NCI-H1105 treated with DMSO at 0.1 percent for 48 hours (cell line): Measurements from ENCODE around the gene PTPRT.
A peak's percentile ranks its signal among the peaks of the same experiment; 100 is the strongest.

ENCODE experiments used
- DNase-seq: peaks from one replicate; lab custom pipeline; 2025; lab: John Stamatoyannopoulos, UW

Gene PTPRT

DNA sequence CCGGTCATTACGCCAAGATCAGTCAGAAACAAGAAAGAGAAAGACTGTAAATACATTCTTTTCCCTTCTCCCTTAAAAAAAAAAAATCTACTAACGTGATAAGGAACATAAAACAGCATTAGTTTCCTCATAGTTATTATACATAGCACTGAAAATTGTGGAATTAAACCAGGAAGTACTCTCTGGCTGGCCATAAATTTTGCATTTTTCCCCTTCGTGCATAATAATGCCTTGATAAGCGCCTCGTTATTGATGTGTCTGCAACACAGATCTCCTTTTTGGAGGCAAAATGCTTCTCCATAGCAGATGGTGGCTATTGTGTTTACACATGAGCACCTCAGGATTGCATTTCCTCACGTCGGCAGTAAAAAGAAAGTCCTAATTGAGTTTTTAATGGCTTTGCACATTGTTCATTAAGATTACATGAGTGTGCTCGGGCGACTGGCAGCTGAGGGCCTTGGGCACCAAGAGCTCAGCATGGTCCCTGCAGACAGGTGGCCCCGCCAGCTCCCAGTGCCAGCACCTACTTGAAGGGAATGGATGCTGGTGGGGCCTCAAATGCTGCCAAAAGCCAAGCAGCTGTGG, 394.5 kb downstream of the PTPRT start:
- peak; percentile 99 for DNase-seq

DNA sequence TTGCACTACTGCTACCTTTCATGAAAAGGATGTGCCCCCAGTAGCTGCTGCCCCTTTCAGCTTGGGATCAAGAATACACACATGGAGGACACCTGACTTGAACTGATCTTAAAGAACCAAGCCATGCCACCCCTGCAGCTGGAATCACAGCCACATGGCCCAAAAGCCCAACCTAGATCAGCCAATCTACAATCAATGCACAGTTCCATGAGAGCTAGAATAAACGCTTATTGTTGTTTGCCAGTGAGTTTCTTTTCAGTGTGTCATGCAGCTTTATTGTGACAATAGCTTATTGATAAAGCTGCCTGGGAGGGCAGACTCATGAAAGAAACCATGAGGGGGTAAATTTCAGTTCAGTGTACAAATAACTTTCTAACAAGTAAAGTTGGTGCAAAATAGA, 397.7 kb downstream of the PTPRT start:
- no peak for DNase-seq

DNA sequence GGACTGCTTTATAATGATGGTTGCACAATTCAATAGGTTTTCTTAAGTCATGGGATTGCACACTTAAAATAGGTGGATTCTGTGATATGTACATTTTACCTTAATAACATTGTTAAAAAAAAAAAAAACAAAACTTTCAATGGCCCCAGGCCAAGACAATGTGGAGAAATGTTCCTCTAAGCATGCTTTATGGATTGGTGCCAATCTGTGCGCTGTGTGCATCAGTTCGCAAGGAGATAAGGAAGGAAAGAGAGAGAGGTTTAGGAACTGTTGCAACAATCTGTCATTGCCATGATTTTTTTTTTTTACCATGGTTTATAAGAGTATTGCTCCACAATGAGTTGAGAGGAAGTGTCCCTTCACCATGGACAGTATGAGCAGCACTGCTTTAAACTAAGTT, 399.6 kb downstream of the PTPRT start:
- no peak for DNase-seq

DNA sequence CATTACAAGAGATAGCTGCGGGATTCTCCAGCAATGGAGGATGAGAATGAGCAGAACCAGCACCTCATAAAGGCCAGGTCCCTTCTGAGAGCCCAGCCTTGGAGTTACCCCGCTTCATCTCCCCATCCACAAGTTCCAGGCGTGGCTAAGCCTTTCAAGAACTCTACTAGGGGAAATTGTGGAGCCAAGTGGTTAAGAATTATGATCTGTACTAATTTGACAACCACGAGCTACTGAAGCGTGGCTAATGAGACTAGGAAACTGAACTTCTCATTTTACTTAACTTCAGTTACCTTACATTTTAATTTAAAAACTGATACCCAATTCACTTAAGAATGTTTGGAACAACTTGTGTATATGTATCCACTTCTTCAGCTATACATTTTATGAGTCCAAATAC, 401.0 kb downstream of the PTPRT start:
- peak; percentile 11 for DNase-seq

DNA sequence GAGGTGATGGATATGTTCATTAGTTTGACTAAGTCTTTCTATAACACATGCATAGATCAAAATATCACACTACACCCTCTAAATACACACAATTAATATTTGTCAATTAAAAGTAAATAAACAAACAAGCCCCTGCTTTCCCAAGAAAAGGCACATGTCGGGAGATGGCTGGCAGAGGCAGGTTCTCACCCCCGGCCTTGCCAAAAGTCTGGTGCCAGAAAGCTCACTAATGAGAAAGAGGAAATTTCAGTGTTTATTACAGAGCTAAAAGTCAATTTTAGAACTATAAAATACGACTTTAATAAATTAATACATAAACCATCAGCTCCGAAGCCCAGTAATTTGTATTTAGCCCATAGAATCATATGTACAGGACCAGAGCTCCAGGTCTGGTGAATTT, 404.7 kb downstream of the PTPRT start:
- DNase-seq, result no peak

DNA sequence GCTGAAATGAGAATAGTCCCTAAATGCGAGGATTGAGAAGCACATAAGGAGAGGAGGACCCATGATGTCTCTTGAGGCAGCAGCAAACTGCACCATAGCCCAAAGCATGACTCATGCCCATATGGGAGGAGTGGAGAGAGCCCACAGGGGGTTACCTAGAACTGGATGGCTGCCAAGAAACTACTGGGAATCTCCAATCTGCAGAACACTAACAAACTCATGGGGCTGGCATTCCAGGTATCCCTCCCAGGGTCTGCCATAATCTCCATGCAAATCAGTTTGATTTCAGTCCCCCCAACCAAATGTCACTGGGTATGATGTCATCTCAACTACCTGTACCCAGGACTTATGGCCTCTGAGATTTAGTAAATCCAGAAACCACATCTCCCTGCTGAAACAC, 410.5 kb downstream of the PTPRT start:
- DNase-seq, result no peak

DNA sequence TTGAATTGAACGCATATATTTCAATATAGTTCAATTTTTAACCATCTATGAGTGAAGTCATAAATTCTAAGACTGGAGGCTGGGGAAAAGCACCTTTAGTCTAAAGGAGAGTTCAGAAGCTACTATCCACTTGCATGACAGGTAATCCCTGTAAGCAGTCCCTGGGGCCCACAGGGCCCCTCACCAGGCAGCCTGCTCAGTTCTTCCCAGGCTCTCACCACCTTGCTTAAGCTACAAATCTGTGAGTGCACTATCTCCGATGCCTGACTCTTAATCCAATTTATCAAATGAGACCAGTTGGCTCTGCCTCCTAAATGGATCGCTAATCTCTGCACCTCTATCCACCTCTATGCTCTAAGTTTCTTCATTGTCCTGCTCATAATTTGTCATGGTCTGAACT, 413.8 kb downstream of the PTPRT start:
- DNase-seq, result no peak

DNA sequence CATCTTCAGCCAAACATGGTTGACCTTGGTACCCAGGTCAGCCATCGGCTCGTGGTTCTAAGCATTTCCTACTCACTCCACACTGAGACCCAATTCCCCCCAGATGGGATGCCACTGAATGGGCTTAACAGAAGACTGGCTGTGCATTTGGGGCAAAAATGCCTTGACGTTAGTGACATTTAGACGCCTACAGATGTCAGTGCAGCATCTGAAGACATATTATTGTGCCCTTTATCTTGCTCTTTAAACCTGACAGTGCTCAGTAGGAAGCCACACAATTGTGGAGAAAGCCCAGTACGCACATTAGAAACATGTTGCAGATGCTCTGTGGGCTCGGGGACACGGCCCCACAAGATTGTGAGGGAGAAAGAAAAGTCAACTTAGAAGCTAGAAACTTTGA, 414.7 kb downstream of the PTPRT start:
- no peak for DNase-seq

DNA sequence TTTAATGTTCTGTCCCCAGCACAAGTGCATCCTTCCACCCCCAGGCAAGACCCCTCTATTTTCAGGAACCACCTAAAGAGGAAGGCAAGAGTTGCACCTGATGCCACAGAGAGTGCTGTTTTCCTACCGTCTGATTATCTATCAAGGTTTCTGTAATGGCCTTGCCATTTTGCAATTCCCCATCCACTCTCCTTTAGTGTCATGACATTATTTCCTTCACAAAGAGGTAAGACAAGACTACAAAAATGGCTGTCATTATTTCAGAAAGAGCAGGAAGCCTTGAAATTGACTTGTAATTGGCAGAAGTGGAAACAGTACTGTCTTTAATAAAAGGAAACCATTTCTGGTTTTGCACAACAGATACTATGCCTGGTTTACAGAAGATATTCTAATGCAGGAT, 426.7 kb downstream of the PTPRT start:
- DNase-seq, result no peak

DNA sequence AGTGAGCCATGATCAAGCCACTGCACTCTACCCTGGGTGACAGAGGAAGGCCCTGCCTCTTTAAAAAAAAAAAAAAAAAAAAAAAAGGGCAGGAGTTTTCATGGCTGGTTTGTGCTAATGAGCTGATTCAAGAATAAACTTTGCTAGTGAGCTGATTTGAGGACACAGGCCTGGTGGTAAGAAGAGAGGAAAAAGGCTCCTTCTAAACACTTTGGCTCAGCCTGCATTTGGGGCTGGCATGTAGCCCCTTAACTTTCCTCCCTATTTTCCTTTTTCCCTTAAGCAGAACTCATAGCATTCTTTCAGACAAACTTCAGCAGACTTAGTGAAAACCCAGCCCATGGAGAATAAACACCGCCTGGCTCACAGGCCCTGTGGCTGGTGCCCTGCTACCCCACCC, 432.7 kb downstream of the PTPRT start:
- DNase-seq, result no peak

DNA sequence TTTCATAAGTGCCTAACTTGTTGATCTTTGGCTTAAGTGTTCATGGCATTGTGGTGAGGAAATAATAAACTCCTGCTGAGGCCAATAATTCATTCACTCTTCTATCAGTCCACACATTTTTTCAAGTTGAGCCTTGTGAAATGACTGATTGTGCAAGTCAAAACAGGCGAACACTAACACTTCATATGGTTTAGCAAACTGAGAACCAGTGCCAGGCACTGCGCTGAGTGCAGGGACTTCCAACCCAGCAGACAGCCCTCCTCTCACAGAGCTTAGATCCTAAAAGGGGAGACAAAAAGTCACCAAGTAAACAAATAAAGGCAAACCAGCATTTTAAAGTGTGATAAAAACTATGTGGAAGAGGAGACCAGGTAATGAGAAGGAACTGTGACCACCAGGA, 435.0 kb downstream of the PTPRT start:
- DNase-seq, result no peak

DNA sequence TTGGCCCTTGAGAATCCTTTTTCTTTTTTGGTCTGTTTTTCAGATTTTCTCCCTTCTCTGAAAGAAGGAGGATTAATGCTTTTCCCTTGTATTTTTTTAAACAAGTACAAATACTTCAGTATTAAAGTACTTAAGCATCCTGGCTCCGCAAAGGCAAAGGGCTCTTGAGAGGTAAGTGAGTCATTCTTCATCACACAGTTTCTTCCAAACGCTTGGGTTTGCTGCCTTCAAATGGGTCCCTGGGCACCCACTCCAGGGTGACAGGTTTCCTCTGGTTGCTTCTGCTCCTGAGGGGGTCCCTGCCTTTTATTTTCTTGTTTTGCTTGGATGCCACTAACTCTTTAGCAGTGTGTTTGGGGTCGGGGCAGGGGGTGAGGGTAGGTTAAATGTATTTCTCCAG, 437.1 kb downstream of the PTPRT start:
- no peak for DNase-seq

DNA sequence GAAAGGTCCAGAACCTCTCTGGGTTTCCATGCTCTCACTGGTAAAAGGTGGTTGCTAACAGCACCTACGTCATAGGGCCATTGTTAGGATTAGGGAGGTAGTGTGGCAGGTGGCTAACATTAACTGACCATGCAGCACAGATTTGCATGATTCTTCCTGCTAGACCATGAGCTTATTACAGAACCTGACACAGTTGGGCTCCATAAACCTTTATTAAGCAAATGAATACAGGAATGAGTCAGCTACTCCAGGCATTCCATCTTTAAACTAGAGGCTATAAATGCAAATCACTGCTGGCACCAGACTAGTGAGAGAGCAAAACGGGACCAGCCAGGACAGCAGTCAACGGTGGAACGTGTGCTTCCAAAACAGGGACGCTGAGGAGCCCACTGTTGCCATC, 440.1 kb downstream of the PTPRT start:
- no peak for DNase-seq

DNA sequence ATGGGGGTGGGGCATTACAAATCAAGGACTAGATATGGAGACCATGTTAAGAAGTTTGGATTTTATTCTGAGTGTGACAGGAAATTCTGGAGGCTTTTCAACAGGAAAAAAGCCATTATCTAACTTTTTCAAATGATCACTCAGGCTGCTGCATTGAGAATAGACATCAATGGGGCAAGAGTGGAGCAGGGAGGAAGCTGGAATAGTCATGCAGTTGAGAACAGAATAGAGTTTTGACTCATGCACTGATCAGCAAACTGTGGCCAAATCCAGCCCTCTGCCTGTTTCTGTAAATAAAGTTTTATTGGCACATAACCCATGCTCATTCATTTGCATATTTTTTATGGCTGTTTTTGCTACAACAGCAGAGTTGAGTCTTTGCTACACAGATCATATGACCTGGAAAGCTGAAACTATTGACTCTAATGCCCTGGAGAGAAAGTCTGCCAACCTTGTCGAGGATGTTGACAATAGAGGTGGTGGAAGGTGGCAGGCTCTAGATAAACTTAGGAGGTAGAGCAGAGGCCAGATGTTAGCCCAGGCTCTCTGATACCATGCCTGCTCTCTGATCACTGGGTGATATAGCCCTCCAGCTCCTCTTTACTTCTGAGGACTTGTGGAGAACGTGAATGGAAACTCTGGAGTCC, 441.8 kb downstream of the PTPRT start:
- DNase-seq, result no peak

DNA sequence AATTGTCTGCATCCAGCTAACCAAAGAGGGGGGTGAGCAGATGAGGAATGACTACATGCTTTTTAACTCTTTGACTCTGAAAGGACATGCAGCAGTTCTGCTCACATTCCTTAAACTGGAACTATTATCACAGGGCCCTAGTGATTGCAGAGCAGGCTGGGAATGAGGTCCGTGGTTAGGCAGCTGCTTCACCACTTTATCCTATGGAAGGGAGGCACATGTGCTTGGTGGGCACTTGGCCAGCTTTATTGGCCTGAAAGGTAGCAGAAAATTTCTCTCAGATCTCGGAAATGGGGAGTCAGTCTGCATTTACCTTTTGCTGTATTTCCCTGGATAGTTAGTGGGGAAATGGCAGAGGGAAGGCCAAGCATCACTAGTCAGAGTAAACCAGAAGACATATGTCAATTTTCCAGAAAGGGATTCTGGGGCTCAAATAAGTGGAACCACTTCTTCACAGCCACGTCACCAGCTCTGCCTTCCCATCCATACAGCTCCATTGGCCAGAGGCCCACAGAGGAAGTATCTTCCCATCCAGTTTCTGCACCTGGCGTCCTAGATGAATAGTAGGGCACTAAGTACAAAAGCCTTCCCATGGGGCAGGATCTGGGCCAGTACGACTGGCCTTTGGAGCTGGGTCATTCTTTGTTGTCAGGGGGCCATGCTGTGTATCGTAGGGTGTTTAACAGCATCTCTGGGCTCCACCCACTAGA, 444.8 kb downstream of the PTPRT start:
- DNase-seq, result no peak

DNA sequence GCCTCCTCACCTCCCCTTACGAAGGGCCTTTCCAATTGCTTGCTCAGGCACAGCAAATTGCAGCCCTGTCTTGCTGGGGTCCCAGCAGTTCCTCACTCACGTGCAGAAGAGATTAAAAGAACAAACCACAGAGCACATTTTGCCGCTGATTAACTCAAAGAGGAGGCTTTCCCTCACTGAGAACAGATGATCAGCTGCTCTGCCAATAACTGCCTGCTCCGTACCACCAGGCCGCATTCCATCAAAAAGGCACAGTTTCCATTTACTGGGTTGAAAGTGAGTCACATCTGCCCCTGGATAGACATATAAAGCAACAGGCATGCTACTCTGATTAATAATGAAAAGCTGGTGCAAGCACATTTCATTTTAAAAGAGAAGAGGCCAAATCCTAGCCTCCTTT, 446.8 kb downstream of the PTPRT start:
- no peak for DNase-seq

DNA sequence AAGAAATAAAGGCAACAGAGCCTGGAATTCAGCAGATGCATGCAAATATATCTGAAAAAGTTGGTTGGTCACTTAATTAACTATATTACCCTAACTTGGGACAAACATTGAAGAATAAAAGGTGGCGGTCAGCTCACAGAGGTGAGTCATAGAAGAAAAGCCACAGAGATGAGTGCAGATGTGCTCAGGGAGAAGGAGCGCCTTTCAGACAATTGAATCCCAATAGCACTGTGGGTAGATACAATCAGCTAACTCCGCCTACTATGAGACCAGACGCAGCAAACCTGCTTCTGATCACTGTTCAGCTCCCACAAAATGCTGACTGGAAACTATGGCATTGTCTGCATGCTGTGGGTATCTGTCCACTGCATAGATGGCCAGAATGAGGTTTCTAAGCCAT, 447.8 kb downstream of the PTPRT start:
- no peak for DNase-seq

DNA sequence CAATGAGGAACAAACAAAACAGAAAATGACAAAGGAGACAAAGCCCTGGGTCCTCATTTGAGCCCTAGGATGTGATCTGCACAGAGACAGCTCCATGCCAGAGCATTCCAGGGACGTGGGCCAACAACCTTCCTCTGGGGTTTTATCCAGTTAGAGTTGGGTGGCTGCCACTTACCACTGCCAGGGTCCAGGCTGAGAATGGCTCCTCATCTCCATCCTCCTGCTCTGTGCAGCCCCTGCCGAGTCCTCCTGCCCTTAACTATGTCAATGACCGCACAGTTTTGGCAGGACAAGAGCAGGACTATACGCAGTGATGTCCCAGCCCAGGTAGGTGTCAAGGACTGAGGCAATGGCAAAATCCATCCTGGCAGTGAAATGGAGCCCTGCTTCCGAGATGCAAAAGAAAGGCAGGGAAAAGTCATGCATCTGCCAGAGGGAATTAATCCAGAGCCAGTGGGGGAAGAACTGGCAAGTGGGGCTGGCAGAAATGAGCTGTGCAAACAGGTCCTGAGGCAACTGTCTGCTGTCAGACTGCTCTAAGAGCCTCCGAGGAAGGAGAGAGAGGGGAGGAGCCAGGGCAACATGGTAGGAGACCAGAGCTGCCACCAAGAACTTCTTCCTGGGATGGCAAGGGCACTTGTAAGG, 449.4 kb downstream of the PTPRT start:
- no peak for DNase-seq

DNA sequence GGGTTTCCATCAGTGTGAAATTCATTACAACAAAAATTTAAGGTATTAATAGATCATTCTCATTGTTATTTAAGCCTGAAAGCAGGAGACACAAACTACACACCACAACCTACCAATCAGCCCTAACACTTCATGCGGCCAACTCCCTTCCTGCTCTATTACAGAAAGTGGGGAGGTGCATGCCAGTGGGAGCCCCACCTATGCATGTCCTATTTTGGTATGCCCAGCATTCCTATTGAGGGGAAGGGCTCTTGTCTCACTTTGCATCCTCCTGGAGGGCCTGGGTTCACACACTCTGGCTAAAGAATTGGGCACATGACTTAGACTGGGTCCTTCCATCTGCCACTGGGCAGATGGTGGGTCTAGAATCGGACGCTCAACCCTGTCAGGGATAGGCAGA, 450.0 kb downstream of the PTPRT start:
- no peak for DNase-seq

DNA sequence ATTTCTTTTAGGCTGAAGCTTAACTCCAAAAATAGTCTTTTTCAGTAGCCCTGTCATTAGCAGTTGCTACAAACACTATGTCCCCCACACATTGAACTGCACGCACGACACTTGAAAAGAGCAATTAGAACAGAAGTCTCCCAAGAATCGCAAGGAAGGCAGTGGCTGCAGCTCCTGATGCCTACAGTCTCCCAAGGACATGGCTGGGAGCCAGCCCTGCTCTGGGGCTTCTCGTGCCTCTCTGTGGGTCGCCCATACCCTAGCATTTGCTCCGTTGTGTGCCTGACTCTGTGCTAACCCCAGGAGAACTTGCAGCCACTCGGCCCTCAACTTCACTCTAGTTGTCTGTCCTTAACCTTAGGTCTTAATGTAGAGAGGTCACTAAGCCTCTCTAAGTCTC, 454.2 kb downstream of the PTPRT start:
- DNase-seq, result no peak

DNA sequence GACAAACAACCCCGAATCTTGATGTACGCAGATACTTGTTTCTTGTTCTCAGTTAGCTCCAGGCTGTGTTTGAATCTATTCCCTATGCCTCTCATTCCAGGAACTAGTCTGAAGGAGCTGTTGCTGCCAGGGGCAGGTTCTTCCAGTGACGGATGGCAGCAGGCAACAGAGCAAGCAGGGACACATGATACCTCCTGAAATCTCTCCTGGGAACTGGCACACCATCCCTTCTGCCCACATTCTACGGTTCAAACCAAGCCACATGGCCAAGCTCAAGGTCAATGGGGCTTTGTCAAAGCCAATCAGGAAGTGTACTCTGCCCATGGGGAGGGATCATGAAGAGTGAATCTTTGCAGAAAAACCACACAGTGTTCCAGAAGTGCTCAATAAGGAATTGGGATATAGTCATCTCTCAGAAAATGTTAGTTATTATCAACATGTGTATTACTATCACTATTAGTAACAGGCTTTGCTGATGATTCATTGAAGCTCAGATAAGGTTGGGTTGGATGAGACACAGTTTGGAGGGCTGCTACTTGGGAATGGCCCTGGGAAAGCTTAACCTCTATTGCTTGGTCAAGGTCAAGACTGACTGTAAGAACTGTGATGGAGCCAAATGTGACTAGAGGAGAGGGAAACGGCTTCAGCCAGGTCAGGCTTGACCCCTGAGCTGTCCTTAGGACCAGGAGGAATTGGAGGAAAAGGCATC, 454.9 kb downstream of the PTPRT start:
- no peak for DNase-seq

DNA sequence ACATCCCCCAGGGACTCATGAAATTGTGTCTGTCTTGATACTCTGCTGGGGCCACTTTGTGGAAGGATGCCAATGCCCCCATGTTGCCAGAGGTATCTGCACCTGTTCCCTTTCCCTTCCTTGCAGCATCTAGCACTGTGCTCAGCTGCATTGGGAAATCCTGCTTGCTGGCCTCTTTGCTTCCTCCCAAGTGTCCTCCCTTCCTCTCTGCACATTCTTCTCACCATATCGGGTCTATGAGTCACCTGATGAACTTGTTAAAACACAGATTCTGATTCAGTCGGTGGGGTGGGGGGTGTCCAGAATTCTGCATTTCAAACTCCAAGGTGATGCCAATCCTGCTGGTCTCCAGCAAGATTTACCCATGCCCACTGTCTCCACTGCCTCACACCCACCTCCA, 467.8 kb downstream of the PTPRT start:
- no peak for DNase-seq
